T-helper 1 cell treated with Interleukin-12 subunit alpha and Interleukin-12 subunit beta and Interleukin-4 antibody, amounts not matched to agents 30 μg/mL and 1 μg/mL, for 36 hours (primary cell): ENCODE data around the gene TOX2.
A peak's percentile ranks its signal among the peaks of the same experiment; 100 is the strongest.

Experiments
- H3K27ac Mint-ChIP-seq: one replicate; pipeline ENCODE4 v1.8.0; 2021; ENCODE audit warnings: mild to moderate bottlenecking, mixed read lengths
- H3K27me3 Mint-ChIP-seq: one replicate; pipeline ENCODE4 v1.8.0; 2021; ENCODE audit warnings: low read depth, mixed read lengths
- H3K36me3 Mint-ChIP-seq: one replicate; pipeline ENCODE4 v1.8.0; 2021; ENCODE audit warnings: low read depth, mixed read lengths
- H3K4me1 Mint-ChIP-seq: one replicate; pipeline ENCODE4 v1.8.0; 2021; ENCODE audit warnings: low read depth, mixed read lengths
- H3K4me3 Mint-ChIP-seq: one replicate; pipeline ENCODE4 v1.8.0; 2021; ENCODE audit warnings: mild to moderate bottlenecking, moderate library complexity, mixed read lengths
- H3K9me3 Mint-ChIP-seq: one replicate; pipeline ENCODE4 v1.8.0; 2021; ENCODE audit warnings: mixed read lengths

TOX2 gene

GRCh38 chr20:44021186-44021585 lies 106.5 kb downstream of the TOX2 start:
- Mint-ChIP-seq H3K4me1 (peaks cover 40% of the 10 kb centered on the region), H3K36me3 (peaks cover 5% of the 10 kb centered on the region), H3K4me3 (no peak overlapping the region), H3K27ac (peak overlapping the region; percentile 42), H3K27me3 (peaks cover 53% of the 10 kb centered on the region), H3K9me3 (no peaks in the 10 kb centered on the region)

GRCh38 chr20:44021900-44022299 lies 107.2 kb downstream of the TOX2 start:
- Mint-ChIP-seq H3K4me1 (peaks cover 37% of the 10 kb centered on the region), H3K9me3 (no peaks in the 10 kb centered on the region), H3K36me3 (peaks cover 5% of the 10 kb centered on the region), H3K27me3 (peaks cover 50% of the 10 kb centered on the region), H3K27ac (no peak overlapping the region), H3K4me3 (no peak overlapping the region)

DNA sequence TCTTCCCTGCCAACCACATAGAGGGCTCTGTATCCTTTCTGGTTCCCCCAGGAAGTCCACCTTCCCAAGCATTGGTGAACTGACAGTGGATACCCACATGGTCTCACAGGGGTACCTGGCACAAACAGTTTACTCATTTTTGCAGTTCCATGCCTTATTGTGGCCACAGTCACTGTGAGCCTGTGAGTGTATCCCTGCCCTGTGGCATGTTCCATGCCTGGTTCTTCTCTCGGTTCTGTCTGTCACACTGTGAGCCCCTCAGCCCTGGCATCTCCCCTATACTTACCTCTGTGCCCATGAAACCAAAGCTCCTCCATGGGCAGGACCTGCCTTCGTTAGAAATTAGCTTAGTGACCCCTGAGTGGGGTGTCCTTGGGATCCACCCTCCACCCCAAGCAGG lies 107.8 kb downstream of the TOX2 start:
- H3K36me3 Mint-ChIP-seq: peaks cover 5% of the 10 kb centered on the region
- H3K27me3 Mint-ChIP-seq: peaks cover 51% of the 10 kb centered on the region
- H3K27ac Mint-ChIP-seq: no peak overlapping the region
- no peak overlapping the region for H3K4me3 Mint-ChIP-seq
- H3K4me1 Mint-ChIP-seq: peaks cover 38% of the 10 kb centered on the region
- no peaks in the 10 kb centered on the region for H3K9me3 Mint-ChIP-seq

DNA sequence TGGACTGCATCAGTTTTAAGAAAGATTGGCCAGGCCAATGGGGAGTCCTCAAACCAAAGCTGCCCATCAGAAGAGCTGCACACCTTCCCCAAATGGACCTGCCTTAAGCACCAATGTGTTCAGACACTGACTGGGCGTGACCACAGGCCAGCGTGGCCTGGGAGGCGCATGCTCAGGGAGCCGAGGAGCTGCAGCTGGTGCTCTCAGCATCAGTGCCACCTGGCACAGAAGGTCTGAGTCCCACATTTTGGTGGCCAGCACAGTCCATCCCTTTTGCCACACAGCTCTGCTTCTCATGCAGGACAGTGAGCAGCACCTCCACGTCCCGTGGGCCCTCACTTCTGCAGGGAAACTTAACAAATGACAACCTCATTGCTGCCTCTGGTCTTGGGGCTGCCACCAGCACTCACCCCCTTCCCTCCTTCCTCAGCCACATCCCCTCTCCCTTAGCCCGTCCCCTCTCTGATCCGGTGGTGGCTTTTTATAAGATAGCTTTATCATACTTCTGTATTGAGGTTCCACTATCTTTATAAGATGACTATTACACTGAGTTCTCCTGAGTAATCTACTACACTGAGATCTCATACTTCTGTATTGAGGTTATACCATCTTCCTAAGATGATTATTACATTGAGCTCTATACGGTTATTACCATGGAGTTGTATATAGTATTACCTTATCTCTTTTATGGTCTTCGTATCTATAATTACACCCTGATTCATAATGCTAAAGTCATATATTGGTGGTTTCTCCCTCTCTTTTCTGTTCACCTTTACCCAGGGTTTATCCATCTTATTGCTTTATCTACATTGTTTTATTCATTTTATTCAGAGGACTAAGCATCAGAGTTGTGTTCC lies 109.1 kb downstream of the TOX2 start:
- H3K4me3 Mint-ChIP-seq: no peak overlapping the region
- no peaks in the 10 kb centered on the region for H3K9me3 Mint-ChIP-seq
- H3K27me3 Mint-ChIP-seq: peaks cover 47% of the 10 kb centered on the region
- H3K4me1 Mint-ChIP-seq: peaks cover 41% of the 10 kb centered on the region
- H3K36me3 Mint-ChIP-seq: peaks cover 5% of the 10 kb centered on the region
- H3K27ac Mint-ChIP-seq: no peak overlapping the region

GRCh38 chr20:44024820-44025580 lies 110.3 kb downstream of the TOX2 start:
- Mint-ChIP-seq H3K27me3 (peaks cover 57% of the 10 kb centered on the region), H3K4me1 (peaks cover 38% of the 10 kb centered on the region), H3K36me3 (peaks cover 7% of the 10 kb centered on the region), H3K4me3 (no peak overlapping the region), H3K9me3 (no peaks in the 10 kb centered on the region), H3K27ac (no peak overlapping the region)

GRCh38 chr20:44025756-44026155 lies 111.1 kb downstream of the TOX2 start:
- H3K27ac Mint-ChIP-seq: no peak overlapping the region
- peaks cover 41% of the 10 kb centered on the region for H3K4me1 Mint-ChIP-seq

GRCh38 chr20:44026647-44027342 lies 112.1 kb downstream of the TOX2 start:
- H3K27me3 Mint-ChIP-seq: peaks cover 60% of the 10 kb centered on the region
- H3K4me1 Mint-ChIP-seq: peaks cover 38% of the 10 kb centered on the region
- no peak overlapping the region for H3K4me3 Mint-ChIP-seq
- no peak overlapping the region for H3K27ac Mint-ChIP-seq
- H3K9me3 Mint-ChIP-seq: no peaks in the 10 kb centered on the region
- peaks cover 10% of the 10 kb centered on the region for H3K36me3 Mint-ChIP-seq

More at GRCh38 chr20:44025756-44026155, 111.1 kb downstream of the TOX2 start:
- Mint-ChIP-seq H3K36me3 (peaks cover 10% of the 10 kb centered on the region), H3K9me3 (no peaks in the 10 kb centered on the region), H3K27me3 (peaks cover 60% of the 10 kb centered on the region), H3K4me3 (no peak overlapping the region)

GRCh38 chr20:44027343-44028002 lies 112.8 kb downstream of the TOX2 start:
- no peaks in the 10 kb centered on the region for H3K9me3 Mint-ChIP-seq
- H3K4me3 Mint-ChIP-seq: no peak overlapping the region
- peaks cover 55% of the 10 kb centered on the region for H3K27me3 Mint-ChIP-seq

GRCh38 chr20:44028003-44028730 lies 113.5 kb downstream of the TOX2 start:
- Mint-ChIP-seq H3K36me3 (peaks cover 10% of the 10 kb centered on the region), H3K4me3 (no peak overlapping the region), H3K4me1 (peaks cover 43% of the 10 kb centered on the region), H3K9me3 (no peaks in the 10 kb centered on the region), H3K27ac (no peak overlapping the region), H3K27me3 (peaks cover 49% of the 10 kb centered on the region)

More at GRCh38 chr20:44027343-44028002, 112.8 kb downstream of the TOX2 start:
- Mint-ChIP-seq H3K36me3 (peaks cover 10% of the 10 kb centered on the region), H3K27ac (no peak overlapping the region), H3K4me1 (peaks cover 42% of the 10 kb centered on the region)

DNA sequence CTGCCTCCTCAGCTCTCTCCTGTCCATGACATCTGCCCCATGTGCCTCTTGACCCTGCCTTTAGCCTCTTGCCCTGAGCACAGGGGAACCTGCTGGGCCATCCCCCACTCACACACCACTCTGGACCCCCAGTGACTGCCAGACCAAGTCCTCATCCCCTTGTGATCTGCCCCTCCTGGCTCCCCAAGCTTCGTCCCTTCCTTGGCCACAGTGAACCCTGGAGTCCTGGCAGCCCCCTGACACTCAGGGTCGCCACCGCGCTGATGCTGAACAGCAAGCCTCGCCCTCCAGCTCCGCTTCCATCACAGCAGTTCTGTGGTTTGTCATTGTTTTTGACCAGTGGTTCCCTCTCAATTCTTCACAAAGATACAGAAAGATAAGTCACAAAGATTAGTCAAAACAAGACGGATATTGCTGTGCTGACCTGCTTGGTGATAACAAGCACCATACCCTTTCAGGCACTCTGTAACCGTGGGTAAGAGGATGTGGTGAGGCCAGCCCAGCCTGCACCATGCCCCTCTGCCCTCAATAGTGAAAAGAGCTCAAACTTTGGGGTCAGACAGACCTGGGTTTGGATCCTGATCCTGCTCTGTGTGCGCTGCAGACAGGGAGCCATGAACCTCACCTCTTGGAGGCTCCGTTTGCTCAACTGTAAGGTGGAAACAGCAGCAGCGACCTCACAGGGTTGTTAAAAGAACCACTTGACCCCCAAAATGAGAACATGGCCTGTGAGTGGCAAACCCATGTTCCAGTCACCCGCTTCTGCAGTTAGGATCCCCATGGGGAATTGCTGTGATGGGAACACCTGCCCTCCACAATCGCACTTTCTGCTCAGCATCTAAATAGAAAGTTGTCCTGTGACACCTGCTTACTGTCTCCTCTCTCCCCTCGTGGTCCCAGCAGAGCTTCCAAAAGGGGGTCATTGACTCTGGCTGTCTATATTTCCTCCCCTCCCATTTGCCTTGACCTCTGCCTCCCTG lies 114.5 kb downstream of the TOX2 start:
- peaks cover 40% of the 10 kb centered on the region for H3K27me3 Mint-ChIP-seq

GRCh38 chr20:44029848-44030230 lies 115.2 kb downstream of the TOX2 start:
- Mint-ChIP-seq H3K27ac (peak overlapping the region; percentile 57), H3K36me3 (peaks cover 9% of the 10 kb centered on the region), H3K4me3 (no peak overlapping the region), H3K9me3 (no peaks in the 10 kb centered on the region), H3K4me1 (peaks cover 46% of the 10 kb centered on the region), H3K27me3 (peaks cover 34% of the 10 kb centered on the region)

More for the DNA sequence above, 114.5 kb downstream of the TOX2 start:
- no peaks in the 10 kb centered on the region for H3K9me3 Mint-ChIP-seq
- H3K27ac Mint-ChIP-seq: peak overlapping the region; percentile 76
- H3K4me3 Mint-ChIP-seq: peak overlapping the region; percentile 69
- peaks cover 7% of the 10 kb centered on the region for H3K36me3 Mint-ChIP-seq
- peaks cover 44% of the 10 kb centered on the region for H3K4me1 Mint-ChIP-seq

DNA sequence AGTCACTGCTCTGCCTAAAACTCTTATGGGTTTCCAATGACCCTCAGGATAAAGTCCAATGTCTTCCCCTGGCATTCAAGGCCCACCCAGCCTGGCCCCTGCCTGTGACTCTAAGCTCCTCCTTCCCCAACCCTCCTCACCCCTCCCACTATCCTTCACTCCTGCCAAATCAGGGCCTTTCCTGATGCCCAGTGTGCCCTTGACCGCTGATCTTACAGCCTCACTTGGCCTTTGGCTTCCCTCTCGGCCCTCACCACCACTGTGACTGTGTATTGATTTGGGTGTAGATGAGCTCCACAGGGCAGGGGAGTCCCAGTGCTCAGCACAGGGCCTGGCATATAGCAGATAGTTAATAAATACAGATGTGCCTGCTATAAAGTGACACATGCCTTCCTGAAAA lies 115.7 kb downstream of the TOX2 start:
- Mint-ChIP-seq H3K4me3 (no peak overlapping the region), H3K36me3 (peaks cover 10% of the 10 kb centered on the region), H3K27ac (no peak overlapping the region), H3K27me3 (peaks cover 29% of the 10 kb centered on the region), H3K9me3 (no peaks in the 10 kb centered on the region), H3K4me1 (peaks cover 51% of the 10 kb centered on the region)
